ENCODE data around the gene ATP9A.

The ATP9A gene

DNA sequence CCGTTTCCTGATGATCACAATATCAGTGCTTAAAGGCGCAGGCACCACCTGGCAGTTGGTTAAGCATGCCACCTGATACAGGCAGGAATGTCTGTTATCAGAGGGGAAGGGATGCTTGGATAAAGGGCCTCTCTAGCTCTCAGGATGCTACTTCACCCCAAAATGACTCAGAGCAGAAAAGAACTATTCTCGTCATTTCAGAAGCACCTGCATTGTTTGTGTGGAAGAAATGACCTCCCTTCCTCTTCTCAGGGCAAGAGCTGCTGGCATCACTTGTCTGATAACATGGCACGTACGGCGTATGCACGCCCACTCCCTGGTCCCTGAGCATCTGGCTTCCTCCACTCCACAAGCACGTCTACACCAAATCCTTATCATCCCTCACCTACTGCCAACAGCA lies 47.3 kb downstream of the ATP9A start:
- DNase-seq: no peak

DNA sequence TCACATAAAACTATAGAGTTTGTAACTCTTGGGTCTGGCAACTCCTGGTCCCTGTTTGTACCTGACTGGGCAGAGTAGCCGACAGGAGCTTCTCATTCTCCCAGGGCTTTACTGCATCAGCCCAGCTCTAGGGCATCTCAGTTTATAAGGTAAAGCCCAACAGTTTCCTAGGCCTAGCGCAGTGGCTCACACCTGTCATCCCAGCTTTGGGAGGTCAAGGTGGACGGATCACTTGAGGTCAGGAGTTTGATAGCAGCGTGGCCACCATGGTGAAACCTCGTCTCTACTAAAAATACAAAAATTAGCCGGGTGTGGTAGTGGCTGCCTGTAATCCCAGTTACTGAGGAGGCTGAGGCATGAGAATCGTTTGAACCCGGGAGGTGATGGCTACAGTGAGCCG lies 47.8 kb downstream of the ATP9A start:
- no peak for DNase-seq

DNA sequence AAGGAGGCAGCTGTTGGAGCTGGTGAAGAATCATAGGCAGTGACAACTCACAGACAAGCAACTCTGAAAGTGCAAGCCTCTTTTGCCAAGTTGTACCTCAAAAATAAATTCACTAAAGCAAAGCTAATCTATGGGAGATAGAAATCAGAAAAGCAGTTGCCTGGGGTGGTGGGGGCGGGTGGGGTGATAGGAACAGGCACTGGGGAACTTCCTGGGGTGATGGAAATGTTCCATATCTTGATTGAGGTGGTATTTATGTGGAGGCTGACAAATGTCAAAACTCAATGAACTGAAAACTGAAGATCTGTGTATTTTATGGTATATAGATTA lies 52.4 kb downstream of the ATP9A start:
- DNase-seq: no peak

DNA sequence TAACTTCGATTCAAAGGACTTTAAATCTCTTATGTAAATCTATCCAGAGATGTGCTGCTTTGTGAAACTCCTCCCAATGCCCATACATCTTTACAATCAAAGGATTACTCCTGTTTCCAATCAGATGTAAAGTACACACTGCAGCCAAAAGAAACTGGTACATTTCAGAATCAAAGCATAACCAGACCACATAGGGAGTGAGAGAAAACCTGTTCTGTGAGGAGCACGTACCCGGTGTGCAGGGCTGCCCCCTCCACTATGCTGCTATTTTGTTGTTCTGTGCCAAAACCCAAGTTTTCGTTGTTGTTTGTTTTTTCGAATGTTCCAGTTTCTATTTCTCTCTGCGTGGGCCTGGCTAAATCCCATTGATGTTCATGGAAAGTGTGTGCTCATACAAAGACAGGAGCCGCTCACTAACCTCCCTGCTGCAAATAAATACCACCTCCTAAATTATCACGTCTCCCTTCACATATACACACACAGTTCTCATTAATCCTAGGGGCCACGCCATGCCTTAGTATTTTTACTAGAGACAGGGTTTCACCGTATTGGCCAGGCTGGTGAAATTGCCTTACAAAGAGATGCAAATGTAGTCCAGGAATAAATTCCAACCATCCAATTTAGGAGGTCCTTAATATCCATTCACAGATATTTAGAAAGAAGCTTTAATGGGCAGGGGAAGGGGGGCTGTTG lies 52.9 kb downstream of the ATP9A start:
- DNase-seq: no peak

DNA sequence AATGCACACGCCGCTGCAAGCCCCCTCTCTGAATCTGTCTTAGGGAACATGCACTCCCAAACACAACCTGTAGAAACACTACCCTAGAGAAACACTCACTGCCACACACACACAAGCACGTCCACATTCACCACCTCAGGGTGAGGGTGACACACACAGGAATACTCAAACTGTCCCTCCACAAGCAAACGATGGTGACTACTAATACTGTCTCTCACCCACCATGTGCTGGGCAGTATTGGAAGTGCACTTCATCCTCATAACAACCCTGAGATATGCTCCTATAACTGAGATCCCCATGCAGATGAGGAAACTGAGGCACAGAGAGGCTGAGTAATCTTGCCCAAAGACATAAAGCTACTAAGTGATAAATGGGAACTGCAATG lies 55.0 kb downstream of the ATP9A start:
- no peak for DNase-seq

GRCh38 chr20:51712501-51713212 lies 55.5 kb downstream of the ATP9A start:
- no peak for DNase-seq

GRCh38 chr20:51711426-51711825 lies 56.8 kb downstream of the ATP9A start:
- DNase-seq: no peak

DNA sequence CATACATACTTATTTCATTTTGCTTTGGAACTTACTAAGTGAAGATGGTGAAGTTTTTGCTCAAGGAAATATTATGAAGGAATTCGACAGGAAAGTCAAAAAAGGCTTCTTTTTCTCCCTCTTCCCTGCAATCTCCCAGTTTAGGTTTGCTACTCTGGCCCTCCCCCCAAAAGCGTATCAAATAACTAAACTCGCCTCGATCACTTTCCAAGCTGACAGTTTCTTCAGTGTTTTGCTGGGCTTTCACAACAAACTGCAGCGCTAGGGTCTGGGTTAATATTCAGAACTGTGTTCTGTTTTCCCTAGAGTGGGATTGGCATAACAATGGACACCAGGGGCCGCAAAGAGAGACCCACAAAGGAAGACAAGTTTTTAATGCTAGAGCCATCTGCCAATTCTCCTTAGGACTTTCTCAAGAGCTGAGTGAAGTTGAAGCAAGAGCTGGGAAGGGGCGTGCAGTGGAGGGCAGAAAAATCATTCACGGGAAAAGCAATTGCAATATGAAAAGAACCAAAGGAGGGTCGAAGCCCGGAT lies 57.8 kb downstream of the ATP9A start:
- no peak for DNase-seq

DNA sequence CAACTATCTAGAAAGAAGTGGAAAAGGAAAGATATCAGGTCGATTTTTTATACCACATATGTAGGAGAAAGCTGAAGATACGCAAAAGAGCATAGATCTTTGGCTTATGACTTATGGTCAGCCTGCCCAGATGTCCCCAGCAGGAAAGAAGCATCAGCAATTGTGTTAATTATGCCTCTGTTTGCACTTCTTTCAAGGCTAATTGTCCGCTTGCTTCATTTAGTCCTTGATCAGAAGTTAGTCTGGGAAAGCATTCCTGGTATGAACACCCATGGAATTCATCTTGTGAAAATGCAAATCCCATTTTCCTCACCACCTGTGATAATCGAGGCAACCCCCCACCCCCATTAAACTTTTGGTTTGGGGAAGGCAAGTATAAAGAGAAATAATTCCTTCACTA lies 62.8 kb downstream of the ATP9A start:
- no peak for DNase-seq

GRCh38 chr20:51703400-51704287 lies 64.5 kb downstream of the ATP9A start:
- DNase-seq: no peak

- no peak for DNase-seq
These were observed 65.6 kb downstream of the ATP9A start for GRCh38 chr20:51702556-51702955.

DNA sequence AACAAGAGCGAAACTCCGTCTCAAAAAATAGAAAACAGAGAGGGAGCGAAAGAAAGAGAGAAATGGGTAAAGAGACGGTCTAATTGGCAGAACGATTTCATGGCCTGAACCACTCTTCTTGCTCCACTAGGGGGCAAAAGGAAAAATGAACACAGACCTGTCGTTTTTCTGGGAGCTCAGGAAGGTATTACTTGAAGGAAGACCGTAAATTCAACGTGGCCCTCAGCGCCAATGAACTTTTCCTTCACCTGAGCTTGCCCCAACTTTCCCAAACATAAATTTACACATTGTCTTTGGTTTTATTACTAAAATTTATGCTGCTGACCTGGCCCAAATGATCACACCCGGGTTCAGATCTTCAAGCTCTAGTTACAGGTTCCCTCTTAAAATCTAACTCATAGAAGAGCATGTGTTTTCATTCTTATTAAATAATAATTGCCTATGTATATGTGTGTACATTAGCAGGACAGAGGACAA lies 67.3 kb downstream of the ATP9A start:
- DNase-seq: no peak

- DNase-seq: no peak
These were observed 69.9 kb downstream of the ATP9A start for GRCh38 chr20:51698252-51698651.

DNA sequence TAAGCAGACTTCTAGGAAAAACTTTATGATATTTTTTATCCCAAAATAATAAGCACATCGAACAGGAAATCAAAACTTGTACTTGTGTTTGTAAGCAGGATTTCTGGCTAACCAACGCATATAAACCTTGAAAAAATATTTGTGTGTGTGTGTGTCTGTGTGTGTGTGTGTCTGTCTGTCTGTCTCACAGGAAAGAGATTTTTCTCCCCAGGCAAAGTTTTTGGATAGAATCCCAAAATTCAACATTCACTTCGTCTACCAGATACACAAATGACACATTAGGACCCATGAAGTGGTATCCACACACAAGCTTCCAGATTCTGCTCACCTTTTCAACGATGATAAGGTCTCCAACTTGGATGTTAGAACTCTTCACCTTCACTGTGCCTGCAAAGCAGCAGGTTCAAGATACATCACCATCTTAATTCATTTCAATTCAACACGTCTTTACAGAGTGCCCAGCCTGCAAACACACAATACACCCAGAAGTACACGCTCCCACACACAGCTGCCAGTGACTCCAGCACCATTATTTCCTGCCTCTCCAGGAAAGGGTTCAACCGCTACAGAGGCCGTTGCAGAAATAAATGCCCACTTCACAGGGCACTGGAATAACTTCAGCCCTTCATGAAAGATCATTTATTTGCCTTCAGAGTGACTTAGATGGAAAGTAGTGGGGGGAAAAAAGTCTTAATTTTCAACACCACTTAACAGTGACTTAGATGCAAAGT lies 70.9 kb downstream of the ATP9A start:
- no peak for DNase-seq

GRCh38 chr20:51696304-51697071 lies 71.7 kb downstream of the ATP9A start:
- no peak for DNase-seq

DNA sequence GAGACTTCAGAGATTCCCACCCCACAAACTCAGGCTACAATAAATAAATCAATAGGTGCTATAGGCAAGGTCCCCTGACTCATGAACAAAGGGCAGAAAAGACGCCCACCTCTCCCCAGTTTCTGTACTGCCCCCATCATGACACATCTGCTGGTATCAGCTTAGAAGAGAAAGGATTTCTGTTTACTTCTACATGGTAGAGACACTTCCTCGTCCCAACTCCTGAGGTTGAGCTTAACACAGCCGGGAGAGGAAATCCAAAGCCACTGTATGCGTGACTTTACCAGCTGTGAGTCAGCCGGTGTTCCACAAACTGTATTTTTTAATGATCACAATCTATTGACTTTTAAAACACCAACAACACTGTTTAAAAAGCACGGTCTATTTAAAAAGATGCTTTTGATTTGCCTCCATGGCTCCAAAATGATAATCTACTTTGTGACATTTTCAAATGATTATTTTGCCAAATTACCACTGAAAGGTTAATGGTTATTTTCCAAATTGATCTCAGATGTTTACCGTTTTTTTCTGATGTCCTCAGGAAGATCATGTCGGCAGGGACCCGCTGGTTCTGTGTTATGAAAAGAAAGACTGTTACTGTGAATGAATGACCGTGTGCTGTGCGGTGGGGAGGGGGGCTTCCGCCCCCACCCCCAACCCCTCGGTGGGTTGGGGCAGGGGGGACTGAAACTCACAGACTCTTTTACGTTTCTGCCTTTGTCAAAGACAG lies 72.5 kb downstream of the ATP9A start:
- DNase-seq: no peak

DNA sequence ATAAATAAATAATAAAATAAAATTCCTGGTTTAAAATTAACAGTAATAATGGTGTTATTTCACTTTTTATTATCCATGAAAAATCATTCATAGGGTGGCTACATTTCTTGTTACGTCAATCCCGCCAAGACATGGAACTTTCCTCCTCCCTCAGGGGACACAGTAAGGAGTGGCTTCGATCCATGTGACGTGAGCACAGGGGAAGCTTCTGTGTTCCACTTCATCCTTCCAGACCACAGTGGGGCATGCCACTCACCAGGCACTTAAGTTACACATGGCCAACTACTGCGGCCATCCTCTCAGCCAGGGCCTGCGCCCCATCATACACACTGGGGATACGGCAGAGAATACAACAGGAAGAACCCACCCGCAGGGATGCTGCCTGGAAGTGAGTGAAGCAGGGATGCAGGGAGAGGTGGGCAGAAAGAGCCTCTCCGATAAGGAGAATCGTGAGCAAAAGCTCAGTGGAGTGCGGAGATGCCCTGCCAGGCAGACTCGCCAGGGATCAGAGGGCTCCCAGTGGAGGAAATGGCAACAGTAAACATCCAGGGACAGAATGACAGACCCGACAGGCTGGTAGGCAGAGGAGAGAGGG lies 75.3 kb downstream of the ATP9A start:
- DNase-seq: no peak

DNA sequence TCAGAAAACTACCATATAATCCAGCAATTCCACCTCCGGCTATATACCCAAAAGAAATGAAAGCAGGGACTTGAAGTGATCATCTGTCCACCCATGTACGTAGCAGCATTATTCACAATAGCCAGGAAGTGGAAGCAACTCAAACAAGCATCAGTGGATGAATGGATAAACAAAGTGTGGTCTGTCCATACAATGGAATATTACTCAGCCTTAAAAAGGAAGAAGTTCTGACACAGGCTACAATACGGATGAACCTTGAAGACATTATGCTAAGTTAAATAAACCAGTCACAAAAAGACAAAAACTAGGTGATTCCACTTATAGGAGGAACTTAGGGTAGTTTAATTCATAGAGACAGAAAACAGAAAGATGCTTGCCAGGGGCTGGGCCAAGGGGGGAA lies 76.5 kb downstream of the ATP9A start:
- no peak for DNase-seq

DNA sequence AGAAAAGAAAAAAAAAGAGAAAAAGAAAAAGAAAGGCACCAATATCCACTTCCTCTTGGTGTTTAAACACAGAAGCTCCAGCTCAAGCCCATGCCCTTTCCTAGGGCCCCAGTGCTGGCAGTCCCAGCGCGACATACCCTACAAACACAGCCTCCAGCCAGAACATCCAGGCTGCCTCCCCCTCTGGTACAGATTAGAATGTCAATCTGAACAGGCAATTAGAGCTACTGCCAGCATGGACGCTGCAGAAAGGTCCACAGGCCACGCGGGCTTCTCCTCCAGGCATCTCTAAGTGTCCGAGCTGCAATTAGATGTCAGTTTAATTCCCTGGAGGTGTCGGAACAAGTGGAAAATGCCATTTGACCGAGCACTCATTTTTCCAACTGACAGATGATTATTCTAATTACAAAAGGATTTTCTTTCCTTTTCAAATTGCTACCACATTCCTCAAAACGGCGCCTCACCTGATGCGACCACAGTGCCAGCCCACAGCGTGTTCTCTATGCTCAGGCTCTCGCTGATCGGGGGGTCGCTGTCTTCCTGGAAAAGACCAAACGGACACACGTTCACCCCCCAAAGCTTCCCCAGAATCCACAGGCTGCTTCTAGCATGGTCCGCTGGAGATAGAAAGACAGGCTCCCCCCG lies 79.5 kb downstream of the ATP9A start:
- no peak for DNase-seq

DNA sequence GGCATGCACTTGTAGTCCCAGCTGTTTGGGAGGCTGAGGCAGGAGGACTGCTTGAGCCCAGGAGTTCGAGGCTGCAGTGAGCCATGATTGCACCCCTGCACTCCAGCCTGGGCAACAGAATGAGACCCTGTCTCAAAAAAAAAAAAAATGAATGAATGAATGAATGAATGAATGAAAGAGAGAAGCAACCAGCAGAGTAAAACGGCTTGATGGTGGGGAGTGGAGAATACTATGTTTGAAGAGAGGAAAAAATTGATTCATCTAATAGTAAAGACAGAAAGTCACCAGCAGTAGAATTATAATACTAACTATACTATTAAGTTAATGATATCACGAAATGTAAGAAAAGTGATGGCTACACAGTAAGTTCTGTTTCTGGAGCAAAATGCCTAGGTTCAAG lies 80.6 kb downstream of the ATP9A start:
- DNase-seq: no peak

Data from GDM1 (cell line).